Measurements from ENCODE around the gene MARS1. TPM values are rescaled to one million over a fixed set of nuclear protein-coding genes. Genes with fewer than 3 reads are reported as not detected.

The MARS1 gene
- 151 to 225 TPM (median 156 TPM) in 5 replicates for total RNA-seq (2022; extraction: Qiagen RNA extraction; ENCODE audit: low read depth)

DNA sequence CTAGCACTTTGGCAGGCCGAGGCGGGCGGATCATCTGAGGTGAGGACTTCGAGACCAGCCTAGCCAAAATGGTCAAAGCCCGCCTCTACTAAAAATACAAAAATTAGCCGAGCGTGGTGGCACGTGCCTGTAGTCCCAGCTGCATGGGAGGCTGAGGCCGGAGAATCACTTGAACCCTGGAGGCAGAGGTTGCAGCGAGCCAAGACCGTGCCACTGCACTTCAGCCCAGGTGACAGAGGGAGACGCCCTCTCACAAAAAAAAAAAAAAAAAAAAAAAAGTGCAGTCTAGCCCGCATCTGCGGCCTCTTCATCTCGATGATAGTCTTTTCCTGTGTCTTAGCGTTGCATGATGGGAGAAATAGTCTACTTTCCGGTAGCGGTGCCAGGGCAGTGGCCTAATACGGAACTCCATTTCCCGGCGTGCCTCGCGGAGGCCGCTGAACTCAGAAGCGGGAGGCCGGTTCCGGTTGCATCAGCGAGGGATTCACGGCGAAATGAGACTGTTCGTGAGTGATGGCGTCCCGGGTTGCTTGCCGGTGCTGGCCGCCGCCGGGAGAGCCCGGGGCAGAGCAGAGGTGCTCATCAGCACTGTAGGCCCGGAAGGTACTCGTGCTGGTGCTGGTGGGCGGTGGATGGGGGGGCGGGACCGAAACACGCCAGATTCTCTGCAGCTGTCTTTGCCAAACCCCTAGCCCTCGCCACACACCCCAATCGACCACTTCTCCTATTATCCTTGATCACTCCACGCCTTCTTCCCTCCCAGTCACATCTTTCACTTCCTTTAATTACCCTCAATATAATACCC, at the start of gene MARS1:
TSS of gene MARS1 (plus strand) at position 472 of the 805 bp plus-strand sequence. CDS start at position 495, 23 bp downstream.

DNA sequence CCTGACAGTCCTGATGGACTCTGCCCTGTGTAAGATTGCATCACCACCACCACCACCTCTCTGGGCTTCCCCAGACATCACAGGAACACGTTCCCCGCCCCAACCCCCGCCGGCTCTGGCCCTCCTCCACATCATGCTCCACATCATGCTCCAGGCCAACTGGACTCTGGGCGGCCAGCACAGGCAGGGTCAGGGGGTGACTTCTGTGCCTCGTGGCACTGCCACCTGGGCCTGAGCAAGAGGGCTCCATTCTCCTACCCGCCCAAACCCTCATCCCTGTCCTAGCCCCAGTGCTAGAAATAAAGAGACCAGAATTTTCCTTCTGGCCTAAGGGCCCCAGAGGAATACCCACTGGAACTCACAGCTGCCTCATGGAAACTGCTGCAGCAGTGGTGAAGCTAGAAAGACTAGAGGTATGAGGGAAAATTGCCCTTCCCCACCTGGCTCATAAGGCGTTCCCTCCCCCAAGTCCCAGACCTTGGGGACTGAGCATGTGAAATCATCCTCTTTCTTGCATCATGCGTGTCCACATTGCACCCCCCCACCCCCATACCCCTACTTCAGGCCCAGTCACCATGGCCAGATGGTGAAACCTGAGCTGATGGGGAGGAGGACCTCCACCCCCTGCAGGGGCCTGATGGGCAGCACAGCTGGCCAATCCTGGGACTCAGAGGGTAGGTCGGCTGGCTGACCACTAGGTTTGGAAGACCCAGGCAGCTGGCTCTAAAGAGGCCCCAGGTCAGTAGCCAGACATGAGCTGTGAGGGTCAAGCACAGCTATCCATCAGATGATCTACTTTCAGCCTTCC, 33.1 kb upstream of the MARS1 start, which contains the start of gene INHBE:
TSS of gene INHBE (plus strand) at position 742 of the 808 bp plus-strand sequence. CDS start 230 bp downstream, outside the sequence.

DNA sequence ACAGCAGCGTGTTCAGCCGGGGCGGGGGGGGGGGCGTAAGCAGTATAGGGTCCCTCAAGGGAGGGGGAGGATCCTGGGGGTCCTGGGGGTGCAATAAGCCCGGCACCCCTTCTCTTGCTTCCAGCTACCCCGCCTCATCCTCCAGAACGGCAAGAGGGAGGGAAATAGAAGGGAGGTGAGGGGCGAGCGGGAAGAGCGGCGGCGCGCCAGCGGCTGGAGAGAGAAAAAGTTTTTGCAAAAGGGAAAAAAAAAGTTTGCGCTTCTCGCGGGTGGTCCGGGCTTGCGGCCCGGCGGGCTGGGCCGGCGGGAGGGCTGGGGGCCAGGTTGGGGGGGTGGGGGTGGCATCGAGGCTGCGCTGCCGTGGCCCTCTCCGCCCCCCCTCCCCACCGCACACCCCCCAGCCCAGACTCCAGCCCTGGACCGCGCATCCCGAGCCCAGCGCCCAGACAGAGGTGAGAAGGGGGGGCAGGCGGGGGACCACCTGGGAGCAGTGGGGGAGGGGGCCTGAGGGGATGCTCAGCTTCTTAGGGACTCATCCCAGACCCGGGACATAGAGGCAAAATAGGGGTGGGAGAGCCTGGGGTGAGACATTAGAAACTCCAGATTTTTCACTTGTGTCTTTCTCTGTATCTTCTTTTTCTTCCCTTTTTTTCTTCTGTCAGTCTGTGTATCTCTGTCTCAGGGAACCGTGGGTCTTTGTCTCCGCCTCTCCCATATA, 28.0 kb upstream of the MARS1 start, which contains the start of gene GLI1:
TSS of gene GLI1 (plus strand) at position 36 of the 718 bp plus-strand sequence. CDS start 3,907 bp downstream, outside the sequence.

DNA sequence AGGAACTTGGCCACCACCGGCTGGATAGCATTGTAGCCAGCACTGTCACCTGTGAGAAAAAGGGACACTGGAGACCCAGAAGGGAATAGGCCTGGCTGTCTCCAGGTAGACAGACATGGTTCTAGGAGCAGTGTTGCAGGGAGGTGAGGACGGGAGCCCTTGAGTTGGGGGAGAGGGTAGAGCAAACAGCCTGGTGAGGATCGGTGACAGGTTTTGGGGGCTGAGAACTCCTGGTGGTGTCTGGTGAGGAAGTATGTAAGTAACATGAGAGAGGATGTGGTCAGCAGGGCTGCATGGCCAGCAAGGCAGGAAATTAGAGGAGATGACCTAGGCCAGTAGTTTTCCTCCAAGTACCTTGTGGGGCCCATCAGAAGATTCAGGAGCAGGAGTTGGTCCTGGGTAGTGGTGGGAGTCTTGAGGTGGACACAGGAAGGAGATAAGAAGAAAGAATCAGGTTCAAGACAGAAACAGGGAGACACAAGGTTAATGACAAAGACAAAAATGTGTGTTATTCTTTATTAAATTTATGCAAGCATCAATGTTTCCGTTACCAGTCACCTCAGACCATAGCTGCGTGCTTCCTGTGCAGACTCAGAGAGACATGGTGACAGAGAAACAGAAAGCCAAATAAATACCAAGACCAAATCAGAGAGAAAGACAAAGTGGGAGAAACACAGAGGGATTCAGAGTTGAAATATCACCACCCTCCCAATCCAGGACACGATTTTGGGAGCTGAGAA, 8.3 kb upstream of the MARS1 start, which contains the start of gene ARHGAP9:
TSS of gene ARHGAP9 (minus strand) at position 491 of the 740 bp plus-strand sequence. CDS start at position 31, 460 bp downstream.

GRCh38 chr12:57520053-57520818, 32.4 kb downstream of the MARS1 start, which contains the start of gene DDIT3:
DDIT3 (minus strand) TSS chr12:57520514; CDS start chr12:57517406, 3,108 bp downstream.

DNA sequence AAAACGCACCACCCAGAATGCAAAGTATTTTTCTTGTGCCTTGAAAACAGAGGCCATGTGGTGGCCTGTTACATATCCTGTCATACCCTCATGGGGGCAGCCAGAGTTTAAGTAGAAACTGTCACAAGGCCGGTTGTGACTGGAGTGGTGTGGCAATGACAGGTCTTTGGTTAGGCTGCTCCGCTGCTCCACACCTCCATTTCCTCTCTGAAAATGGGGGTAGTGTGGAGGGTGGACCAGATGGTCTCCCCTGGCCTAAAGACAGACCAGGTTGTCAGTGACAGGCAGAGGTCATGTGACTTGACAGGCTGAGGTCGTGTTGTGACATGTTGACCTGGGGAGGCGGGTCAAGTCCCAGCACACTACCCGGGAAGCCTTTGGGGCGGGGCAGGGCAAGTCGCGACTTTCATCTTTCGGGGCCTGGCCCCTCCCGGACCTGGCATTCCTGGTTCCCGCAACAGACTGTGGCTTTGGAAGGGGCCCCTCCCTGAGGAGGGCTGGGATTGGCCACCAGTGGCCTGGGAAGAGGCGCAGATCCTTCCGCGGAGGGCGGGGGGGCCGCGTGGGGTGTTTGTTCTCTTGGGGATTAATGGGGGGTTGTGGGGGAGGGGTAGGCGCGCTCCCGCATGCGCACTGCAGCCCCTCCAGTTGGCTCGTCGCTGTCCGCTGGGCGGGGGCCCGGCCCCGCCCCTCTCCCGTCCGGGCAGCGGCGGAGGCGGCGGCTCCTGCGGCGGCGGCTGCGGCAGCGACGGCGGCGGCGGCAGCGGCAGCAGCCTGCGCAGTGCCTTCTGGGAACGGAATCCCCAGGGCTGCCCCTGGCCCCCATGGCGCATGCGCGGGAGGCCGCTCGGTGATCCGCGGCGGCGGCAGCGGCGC, 34.4 kb downstream of the MARS1 start, which contains the start of gene MBD6:
TSS of gene MBD6 (plus strand) at position 814 of the 876 bp plus-strand sequence. CDS start 1,480 bp downstream, outside the sequence.

GRCh38 chr12:57546438-57547287, 58.8 kb downstream of the MARS1 start, which contains the start of gene DCTN2:
DCTN2 (minus strand) TSS chr12:57547192; CDS start chr12:57547063, 129 bp downstream.

DNA sequence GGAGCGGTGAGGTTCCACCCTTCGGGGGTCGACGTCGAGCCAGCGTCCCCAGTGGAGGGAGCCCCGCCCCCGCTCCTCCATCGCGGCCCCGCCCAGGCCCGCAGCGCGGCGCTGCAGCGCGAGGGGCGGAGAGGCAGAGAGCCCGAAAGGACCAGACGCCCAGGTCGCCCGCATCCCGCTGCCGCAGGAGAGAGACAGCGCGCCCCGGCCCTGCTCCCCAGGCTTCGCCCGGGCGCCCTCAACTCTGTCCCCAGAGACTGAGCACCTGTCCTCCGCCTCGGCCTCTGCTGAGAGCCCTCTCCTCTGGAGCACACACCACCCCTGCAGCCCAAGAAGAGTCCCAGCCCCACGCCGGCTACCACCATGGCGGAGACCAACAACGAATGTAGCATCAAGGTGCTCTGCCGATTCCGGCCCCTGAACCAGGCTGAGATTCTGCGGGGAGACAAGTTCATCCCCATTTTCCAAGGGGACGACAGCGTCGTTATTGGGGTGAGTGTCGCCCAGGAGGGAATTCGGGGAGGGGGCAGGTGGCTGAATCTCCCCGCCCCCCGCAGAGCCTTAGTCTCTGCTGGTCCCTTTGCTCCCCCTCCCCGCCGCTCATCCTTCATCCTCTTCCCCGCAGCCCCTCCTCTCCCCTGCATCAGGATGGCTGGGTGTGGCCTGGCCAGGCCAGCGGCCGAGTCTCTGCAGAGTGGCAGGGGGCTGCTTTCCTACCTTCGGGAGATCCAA, 62.2 kb downstream of the MARS1 start, which contains the start of gene KIF5A:
TSS of gene KIF5A (plus strand) at position 136 of the 732 bp plus-strand sequence. CDS start at position 364, 228 bp downstream.

Other genes with a start within 250 kb of the MARS1 start
- gene STAC3, start 236.9 kb upstream of the MARS1 start, total RNA-seq (2022; extraction: Qiagen RNA extraction; ENCODE audit: low read depth) = 0.20 to 0.64 TPM (median 0.53 TPM) in 5 replicates
- 8.2 to 11.6 TPM (median 10.1 TPM) in 5 replicates for gene R3HDM2, start 57.0 kb upstream of the MARS1 start, total RNA-seq (2022; extraction: Qiagen RNA extraction; ENCODE audit: low read depth)
- 0.03 to 0.07 TPM in 2 of 5 replicates, not detected in the others for gene INHBC, start 53.3 kb upstream of the MARS1 start, total RNA-seq (2022; extraction: Qiagen RNA extraction; ENCODE audit: low read depth)
- gene INHBE, start 32.8 kb upstream of the MARS1 start, total RNA-seq (2022; extraction: Qiagen RNA extraction; ENCODE audit: low read depth) = 0.07 to 0.20 TPM (median 0.13 TPM) in 4 of 5 replicates, not detected in the other
- gene GLI1, start 28.3 kb upstream of the MARS1 start, total RNA-seq (2022; extraction: Qiagen RNA extraction; ENCODE audit: low read depth) = 7.1 to 13.9 TPM (median 12.0 TPM) in 5 replicates
- 0.20 to 0.91 TPM (median 0.40 TPM) in 5 replicates for gene ARHGAP9, start 8.2 kb upstream of the MARS1 start, total RNA-seq (2022; extraction: Qiagen RNA extraction; ENCODE audit: low read depth)
- gene DDIT3, start 32.4 kb downstream of the MARS1 start, total RNA-seq (2022; extraction: Qiagen RNA extraction; ENCODE audit: low read depth) = 35.7 to 48.5 TPM (median 39.1 TPM) in 5 replicates
- 23.2 to 32.2 TPM (median 27.5 TPM) in 5 replicates for gene MBD6, start 34.8 kb downstream of the MARS1 start, total RNA-seq (2022; extraction: Qiagen RNA extraction; ENCODE audit: low read depth)
- gene DCTN2, start 59.1 kb downstream of the MARS1 start, total RNA-seq (2022; extraction: Qiagen RNA extraction; ENCODE audit: low read depth) = 112 to 184 TPM (median 114 TPM) in 5 replicates
- gene KIF5A, start 62.0 kb downstream of the MARS1 start, total RNA-seq (2022; extraction: Qiagen RNA extraction; ENCODE audit: low read depth) = 0.17 to 0.31 TPM (median 0.23 TPM) in 5 replicates
- 36.3 to 44.3 TPM (median 42.6 TPM) in 5 replicates for gene PIP4K2C, start 103.1 kb downstream of the MARS1 start, total RNA-seq (2022; extraction: Qiagen RNA extraction; ENCODE audit: low read depth)
- 14.4 to 21.2 TPM (median 18.1 TPM) in 5 replicates for gene DTX3, start 116.8 kb downstream of the MARS1 start, total RNA-seq (2022; extraction: Qiagen RNA extraction; ENCODE audit: low read depth)
- 4.8 to 7.0 TPM (median 6.8 TPM) in 5 replicates for gene ARHGEF25, start 123.4 kb downstream of the MARS1 start, total RNA-seq (2022; extraction: Qiagen RNA extraction; ENCODE audit: low read depth)
- gene B4GALNT1, start 145.1 kb downstream of the MARS1 start, total RNA-seq (2022; extraction: Qiagen RNA extraction; ENCODE audit: low read depth) = 36.6 to 54.4 TPM (median 48.1 TPM) in 5 replicates
- 116 to 127 TPM (median 119 TPM) in 5 replicates for gene OS9, start 206.1 kb downstream of the MARS1 start, total RNA-seq (2022; extraction: Qiagen RNA extraction; ENCODE audit: low read depth)